Epithelial cell of esophagus (primary cell): Measurements from ENCODE around the gene ZNF213.

Experiments used
- DNase-seq: peaks from one replicate; pipeline ENCODE4 v3.0.0; 2010; ENCODE audit warnings: low read depth
- H3K4me3 ChIP-seq: 2 replicates; pipeline ENCODE4 v1.5.1; 2011; ENCODE audit warnings: mild to moderate bottlenecking, low read length, control low read depth
- CTCF ChIP-seq: IDR thresholded peaks from 2 replicates; pipeline ENCODE4 v1.5.1; 2011; ENCODE audit warnings: low read depth, mild to moderate bottlenecking, low read length, control low read depth, inconsistent platforms; ENCODE audit not compliant: insufficient read depth; ENCODE audit errors: missing control alignments

Gene ZNF213

GRCh38 chr16:3106205-3106928, 28.5 kb upstream of the ZNF213 start:
- no peak for TF ChIP-seq CTCF
- peak overlapping the region; percentile 73 for H3K4me3 ChIP-seq
- peak; percentile 94 for DNase-seq

GRCh38 chr16:3112058-3112880, 22.6 kb upstream of the ZNF213 start, which contains the start of gene ZNF205:
Gene ZNF205, plus strand, starts transcription at chr16:3112586. Its CDS starts 845 bp downstream, at chr16:3113431.
- no peak for TF ChIP-seq CTCF
- DNase-seq, result peak; percentile 82
- H3K4me3 ChIP-seq, result peak within 1 kb of the TSS; percentile 97

- H3K4me3 ChIP-seq, result peak overlapping the region; percentile 97
- TF ChIP-seq CTCF, result no peak
- DNase-seq, result no peak
Observed at GRCh38 chr16:3112881-3113574, 21.8 kb upstream of the ZNF213 start.

- no peak for TF ChIP-seq CTCF
- DNase-seq, result no peak
- peak overlapping the region; percentile 97 for H3K4me3 ChIP-seq
Observed at GRCh38 chr16:3113765-3114479, 20.9 kb upstream of the ZNF213 start.

- H3K4me3 ChIP-seq, result no peak overlapping the region
- no peak for TF ChIP-seq CTCF
- no peak for DNase-seq
Observed at GRCh38 chr16:3115003-3115402, 19.8 kb upstream of the ZNF213 start.

GRCh38 chr16:3115561-3115960, 19.3 kb upstream of the ZNF213 start:
- no peak overlapping the region for H3K4me3 ChIP-seq
- DNase-seq, result no peak
- no peak for TF ChIP-seq CTCF
